GM12878 (cell line): ENCODE results near the gene ADAMTS13. TPM values are rescaled to one million over a fixed set of nuclear protein-coding genes. Genes with fewer than 3 reads are reported as not detected.

ENCODE experiments used
- ATAC-seq: fragments of 200-7000 bp; cut with Tn5 transposase; 3 replicates; pipeline ENCODE4 v1.9.1; 2020; ENCODE audit warnings: mild to moderate bottlenecking, moderate library complexity
- BruUV-seq: library from RNA; stranded (reverse); fragments of 400-500 nt; replicated peaks from 2 replicates; lab custom pipeline; 2021; lab: Mats Ljungman, UMichigan
- CTCF ChIA-PET: fragments of 300-600 bp; sonication (Branson Sonifier 250); formaldehyde crosslinking; extraction: SDS; loops from one replicate; lab custom pipeline; 2021; ENCODE audit warnings: inconsistent platforms; lab: Yijun Ruan, JAX
- POLR2A ChIA-PET: fragments of 350-600 bp; formaldehyde crosslinking; extraction: SDS; loops from one replicate; lab custom pipeline; 2021; ENCODE audit warnings: inconsistent platforms; lab: Charles Lee
- RAD21 ChIA-PET: fragments of 300-600 bp; sonication (Branson Sonifier 250); formaldehyde crosslinking; loops from one replicate; lab custom pipeline; 2023; ENCODE audit warnings: antibody characterized with exemption; ENCODE audit not compliant: unreplicated experiment; lab: Charles Lee
- SMC1A ChIA-PET: fragments of 300-600 bp; sonication (Branson Sonifier 250); formaldehyde crosslinking; loops from one replicate; lab custom pipeline; 2023; ENCODE audit not compliant: unreplicated experiment, uncharacterized antibody; lab: Charles Lee
- DNase-seq: peaks from one replicate; pipeline ENCODE4 v3.0.0-alpha.2; 2011; ENCODE audit warnings: low read depth, low spot score
- FAIRE-seq: peaks from 3 replicates; lab custom pipeline; 2011; peaks lifted over from hg19 to GRCh38; lab: Jason Lieb, UNC
- H2AFZ ChIP-seq: 2 replicates; pipeline ENCODE4 v1.6.0; 2011; ENCODE audit warnings: low read depth, low read length, control low read depth; ENCODE audit not compliant: control insufficient read depth
- H3K27ac ChIP-seq: 2 replicates; pipeline ENCODE4 v1.5.1; 2011; ENCODE audit warnings: control low read depth; ENCODE audit not compliant: control insufficient read depth, insufficient read depth
- H3K27me3 ChIP-seq, 2 experiments: replicated peaks in 1 of 2; 2 replicates each; pipeline versions ENCODE4 v1.6.0 to v1.6.1; 2011; ENCODE audit warnings: low read length in 1 of 2; ENCODE audit not compliant: control insufficient read depth in 2 of 2, insufficient read depth in 2 of 2
- H3K36me3 ChIP-seq, 2 experiments: 2 replicates each; pipeline ENCODE4 v1.5.1; 2011; ENCODE audit warnings: low read length in 1 of 2; ENCODE audit not compliant: control insufficient read depth in 2 of 2, insufficient read depth in 2 of 2
- H3K4me1 ChIP-seq: 2 replicates; pipeline ENCODE4 v1.6.1; 2011; ENCODE audit warnings: mild to moderate bottlenecking, low read length, moderate library complexity, mixed read lengths; ENCODE audit not compliant: control insufficient read depth, insufficient read depth
- H3K4me2 ChIP-seq: 2 replicates; pipeline ENCODE4 v1.6.0; 2011; ENCODE audit warnings: control low read depth; ENCODE audit not compliant: control insufficient read depth, insufficient read depth
- H3K4me3 ChIP-seq: fragments of 200-600 bp; sonication (generic); 2 replicates; pipeline ENCODE4 v1.5.1; 2016
- H3K79me2 ChIP-seq: 2 replicates; pipeline ENCODE4 v1.6.0; 2011; ENCODE audit warnings: low read length; ENCODE audit not compliant: control insufficient read depth, insufficient read depth
- H3K9ac ChIP-seq: 2 replicates; pipeline ENCODE4 v1.8.0; 2011; ENCODE audit warnings: low read length, control low read depth, mixed read lengths; ENCODE audit not compliant: control insufficient read depth, insufficient read depth
- H3K9me3 ChIP-seq: replicated peaks from 3 replicates; pipeline ENCODE4 v1.5.1; 2011; ENCODE audit warnings: mild to moderate bottlenecking, low read length; ENCODE audit not compliant: control insufficient read depth, insufficient read depth
- H4K20me1 ChIP-seq: 2 replicates; pipeline ENCODE4 v1.6.0; 2011; ENCODE audit not compliant: control insufficient read depth, insufficient read depth
- CREM ChIP-seq: IDR thresholded peaks from 2 replicates; pipeline ENCODE4 v1.6.1; 2014; ENCODE audit warnings: antibody characterized with exemption, low read depth
- GABPA ChIP-seq: IDR thresholded peaks from 2 replicates; pipeline ENCODE4 v1.6.1; 2014; ENCODE audit warnings: antibody characterized with exemption, low read depth, mild to moderate bottlenecking, inconsistent platforms
- JUND ChIP-seq: IDR thresholded peaks from 2 replicates; pipeline ENCODE4 v1.6.1; 2012; ENCODE audit warnings: low read depth, mild to moderate bottlenecking, low read length, improper control_type of control experiment, moderate library complexity
- MTA3 ChIP-seq: IDR thresholded peaks from 2 replicates; pipeline ENCODE4 v1.6.1; 2012; ENCODE audit warnings: low read length, inconsistent platforms, borderline replicate concordance
- POU2F2 ChIP-seq: IDR thresholded peaks from 3 replicates; pipeline ENCODE4 v1.6.1; 2011; ENCODE audit warnings: low read depth, mild to moderate bottlenecking, low read length, borderline replicate concordance
- SMAD1 ChIP-seq: fragments of 450-650 bp; IDR thresholded peaks from 2 replicates; pipeline ENCODE4 v1.6.1; 2018; ENCODE audit warnings: mild to moderate bottlenecking, low read depth; ENCODE audit not compliant: partially characterized antibody
- TBL1XR1 ChIP-seq: IDR thresholded peaks from 2 replicates; pipeline ENCODE4 v1.6.1; 2012; ENCODE audit warnings: low read depth, low read length, improper control_type of control experiment
- WGBS: methylation state at CpG from one replicate; pipeline ENCODE4 v1.1.6; 2016; ENCODE audit warnings: low lambda C conversion rate; ENCODE audit not compliant: insufficient replicate concordance, insufficient coverage; ENCODE audit errors: missing lambda C conversion rate; 5-methylcytosine and 5-hydroxymethylcytosine counted together
- in situ Hi-C: fragments of 300-500 bp; cut with MboI; formaldehyde crosslinking; loops from 9 replicates; pipeline ENCODE4 v1.14.3; 2018; ENCODE audit warnings: mixed read lengths
- intact Hi-C: fragments of 100-400 bp; cut with micrococcal nuclease; formaldehyde crosslinking; loops from one replicate; pipeline ENCODE4 v1.14.2; 2022; ENCODE audit not compliant: unreplicated experiment
- polyA plus RNA-seq, 11 experiments: library from polyadenylated mRNA; depleted of rRNA in 4 of 11; unstranded in 6 of 11; stranded (reverse) in 5 of 11; fragments of >200 nt; fragmentation: Nextera tagmentation in 4 of 11; fragmentation: Illumina TruSeq in 1 of 11; extraction: Ambion mirVana in 4 of 11; extraction: Trizol in 1 of 11; gene quantifications; 1 replicate in 1 of 11; 2 replicates in 10 of 11; pipeline versions ENCODE4 v1.2.1 to v1.2.3, GENCODE V29; 2011 to 2016; ENCODE audit warnings: inconsistent platforms in 2 of 11, missing spikeins in 2 of 11, low read depth in 1 of 11
- total RNA-seq, 4 experiments: library from RNA; depleted of rRNA in 3 of 4; stranded (reverse); fragments of >200 nt in 3 of 4; fragmentation: Illumina TruSeq in 1 of 4; extraction: Trizol in 1 of 4; gene quantifications; 2 replicates each; pipeline versions ENCODE4 v1.2.1 to v1.2.3, GENCODE V29; 2013 to 2021
- TF ChIP-seq, protein P1 (sequence below): IDR thresholded peaks from 2 replicates; pipeline ENCODE4 v1.6.1; 2011; ENCODE audit warnings: low read depth, mild to moderate bottlenecking, low read length, moderate library complexity, borderline replicate concordance; ENCODE audit errors: extremely low read depth
- TF ChIP-seq, protein P2 (sequence below): IDR thresholded peaks from 2 replicates; pipeline ENCODE4 v1.6.1; 2012; ENCODE audit warnings: mild to moderate bottlenecking, low read depth, low read length

Gene ADAMTS13
- total and polyA plus RNA-seq, 10 of the 15 experiments (the other 5 are each of a cell fraction or from before 2014, with no cell fraction given), result 0.08 to 2.4 (median 0.28) TPM

DNA sequence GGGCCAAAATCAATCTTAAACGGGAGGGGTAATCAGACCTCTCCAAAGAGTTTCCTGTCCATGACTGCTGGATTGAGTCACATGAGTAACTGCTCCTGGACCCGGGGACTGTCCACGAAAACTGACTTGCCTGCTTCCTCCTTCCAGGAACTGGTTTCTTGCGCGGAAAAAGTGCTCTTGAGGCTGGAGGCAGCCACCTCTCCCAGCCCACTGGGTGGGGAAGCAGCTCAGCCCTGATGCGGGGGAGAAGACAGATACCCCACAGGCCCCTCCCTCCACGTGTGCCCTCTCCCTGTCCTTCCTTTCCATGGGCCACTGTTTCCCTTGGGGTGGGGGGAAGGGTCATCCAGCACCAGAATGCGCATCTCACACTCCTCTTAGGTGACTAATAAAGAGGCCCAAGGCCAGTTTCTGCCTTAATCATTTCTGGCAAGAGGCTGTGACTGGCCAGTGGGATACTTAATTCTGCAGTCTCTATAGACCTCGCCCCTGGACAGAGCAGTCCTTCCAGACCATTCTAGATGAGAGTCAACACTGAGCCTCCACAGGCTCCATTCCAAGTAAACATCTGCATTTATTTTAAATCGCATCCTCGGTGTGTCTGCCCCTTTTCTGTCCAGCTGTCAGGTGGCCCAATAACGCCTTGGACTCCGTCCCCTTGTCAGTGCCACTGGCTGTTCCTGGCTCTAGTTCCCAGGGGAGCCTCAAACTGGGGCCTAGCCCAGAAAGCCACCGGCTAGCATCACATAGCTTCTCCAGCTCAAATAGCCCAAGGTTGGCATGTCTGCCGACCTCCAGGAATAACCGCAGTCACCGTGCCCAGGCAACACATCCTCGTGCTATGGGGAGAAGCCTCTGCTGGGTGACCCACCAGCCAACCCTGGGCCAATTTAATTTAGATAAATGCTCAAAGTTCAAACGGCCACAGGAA lies 16.4 kb upstream of the ADAMTS13 start:
- no TSS peak for BruUV-seq
- Histone ChIP-seq H4K20me1 (no peaks in the 10 kb centered on the region; the same call in 1 of the 2 replicates), H2AFZ (no peak overlapping the region), H3K4me2 (no peak overlapping the region), H3K36me3 (peaks cover 31 to 33% of the 10 kb centered on the region in 2 experiments; a peak in 3 of 4 replicates), H3K9me3 (no peaks in the 10 kb centered on the region), H3K27ac (no peak overlapping the region), H3K9ac (no peak overlapping the region), H3K4me1 (no peaks in the 10 kb centered on the region), H3K27me3 (no peaks in the 10 kb centered on the region), H3K79me2 (no peaks in the 10 kb centered on the region), H3K4me3 (no peak overlapping the region)
- CTCF ChIA-PET, result interaction anchor here (0.6 to 1.4 kb wide), 8 partner anchors 10 to 249 kb away, joined by 3 to 5 read pairs (median 4); no protein-coding TSS in a partner anchor
- RAD21 ChIA-PET, result interaction anchor here (1.5 kb wide), 1 partner anchor 54 kb away, joined by 3 read pairs; no protein-coding TSS in a partner anchor
- intact Hi-C loops, result no loop called here
- no peak for DNase-seq
- FAIRE-seq, result no peak
- no peak for TF ChIP-seq GABPA
- TF ChIP-seq, protein P1, sequence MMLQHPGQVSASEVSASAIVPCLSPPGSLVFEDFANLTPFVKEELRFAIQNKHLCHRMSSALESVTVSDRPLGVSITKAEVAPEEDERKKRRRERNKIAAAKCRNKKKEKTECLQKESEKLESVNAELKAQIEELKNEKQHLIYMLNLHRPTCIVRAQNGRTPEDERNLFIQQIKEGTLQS, result no peak
- no peak for TF ChIP-seq POU2F2
- no peak for TF ChIP-seq SMAD1
- no peak for TF ChIP-seq TBL1XR1
- TF ChIP-seq CREM, result no peak
- no peak for TF ChIP-seq JUND
- TF ChIP-seq, protein P2, sequence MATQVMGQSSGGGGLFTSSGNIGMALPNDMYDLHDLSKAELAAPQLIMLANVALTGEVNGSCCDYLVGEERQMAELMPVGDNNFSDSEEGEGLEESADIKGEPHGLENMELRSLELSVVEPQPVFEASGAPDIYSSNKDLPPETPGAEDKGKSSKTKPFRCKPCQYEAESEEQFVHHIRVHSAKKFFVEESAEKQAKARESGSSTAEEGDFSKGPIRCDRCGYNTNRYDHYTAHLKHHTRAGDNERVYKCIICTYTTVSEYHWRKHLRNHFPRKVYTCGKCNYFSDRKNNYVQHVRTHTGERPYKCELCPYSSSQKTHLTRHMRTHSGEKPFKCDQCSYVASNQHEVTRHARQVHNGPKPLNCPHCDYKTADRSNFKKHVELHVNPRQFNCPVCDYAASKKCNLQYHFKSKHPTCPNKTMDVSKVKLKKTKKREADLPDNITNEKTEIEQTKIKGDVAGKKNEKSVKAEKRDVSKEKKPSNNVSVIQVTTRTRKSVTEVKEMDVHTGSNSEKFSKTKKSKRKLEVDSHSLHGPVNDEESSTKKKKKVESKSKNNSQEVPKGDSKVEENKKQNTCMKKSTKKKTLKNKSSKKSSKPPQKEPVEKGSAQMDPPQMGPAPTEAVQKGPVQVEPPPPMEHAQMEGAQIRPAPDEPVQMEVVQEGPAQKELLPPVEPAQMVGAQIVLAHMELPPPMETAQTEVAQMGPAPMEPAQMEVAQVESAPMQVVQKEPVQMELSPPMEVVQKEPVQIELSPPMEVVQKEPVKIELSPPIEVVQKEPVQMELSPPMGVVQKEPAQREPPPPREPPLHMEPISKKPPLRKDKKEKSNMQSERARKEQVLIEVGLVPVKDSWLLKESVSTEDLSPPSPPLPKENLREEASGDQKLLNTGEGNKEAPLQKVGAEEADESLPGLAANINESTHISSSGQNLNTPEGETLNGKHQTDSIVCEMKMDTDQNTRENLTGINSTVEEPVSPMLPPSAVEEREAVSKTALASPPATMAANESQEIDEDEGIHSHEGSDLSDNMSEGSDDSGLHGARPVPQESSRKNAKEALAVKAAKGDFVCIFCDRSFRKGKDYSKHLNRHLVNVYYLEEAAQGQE, result no peak
- TF ChIP-seq MTA3, result no peak
- SMC1A ChIA-PET, result interaction anchor here (1.3 to 1.7 kb wide), 2 partner anchors 18 to 32 kb away, joined by 3 read pairs; no protein-coding TSS in a partner anchor
- in situ Hi-C loops, result loop anchor here (5.0 kb wide), 1 partner anchor 77 kb away; no protein-coding TSS in a partner anchor
- no peak for ATAC-seq
- POLR2A ChIA-PET, result no interaction called here
- 86% methylated on average over 19 of the region's 19 CpGs for WGBS
